Hepatocyte (in vitro differentiated cells): Measurements from ENCODE around the gene MAD1L1.

ENCODE experiments used
- CTCF ChIP-seq: fragments of 200-600 bp; sonication (generic); IDR thresholded peaks from 2 replicates; pipeline ENCODE4 v1.5.1; 2016; ENCODE audit warnings: antibody characterized with exemption, mild to moderate bottlenecking; ENCODE audit not compliant: poor library complexity
- EZH2 ChIP-seq: fragments of 200-600 bp; sonication (generic); IDR thresholded peaks from 2 replicates; pipeline ENCODE4 v1.6.1; 2016; ENCODE audit warnings: antibody characterized with exemption, mild to moderate bottlenecking, borderline replicate concordance

GRCh38 chr7:2086229-2086628 is 146.5 kb downstream of the MAD1L1 start:
- no peak for TF ChIP-seq EZH2
- no peak for TF ChIP-seq CTCF
